ENCODE data around the gene HPCAL1.

The HPCAL1 gene

DNA sequence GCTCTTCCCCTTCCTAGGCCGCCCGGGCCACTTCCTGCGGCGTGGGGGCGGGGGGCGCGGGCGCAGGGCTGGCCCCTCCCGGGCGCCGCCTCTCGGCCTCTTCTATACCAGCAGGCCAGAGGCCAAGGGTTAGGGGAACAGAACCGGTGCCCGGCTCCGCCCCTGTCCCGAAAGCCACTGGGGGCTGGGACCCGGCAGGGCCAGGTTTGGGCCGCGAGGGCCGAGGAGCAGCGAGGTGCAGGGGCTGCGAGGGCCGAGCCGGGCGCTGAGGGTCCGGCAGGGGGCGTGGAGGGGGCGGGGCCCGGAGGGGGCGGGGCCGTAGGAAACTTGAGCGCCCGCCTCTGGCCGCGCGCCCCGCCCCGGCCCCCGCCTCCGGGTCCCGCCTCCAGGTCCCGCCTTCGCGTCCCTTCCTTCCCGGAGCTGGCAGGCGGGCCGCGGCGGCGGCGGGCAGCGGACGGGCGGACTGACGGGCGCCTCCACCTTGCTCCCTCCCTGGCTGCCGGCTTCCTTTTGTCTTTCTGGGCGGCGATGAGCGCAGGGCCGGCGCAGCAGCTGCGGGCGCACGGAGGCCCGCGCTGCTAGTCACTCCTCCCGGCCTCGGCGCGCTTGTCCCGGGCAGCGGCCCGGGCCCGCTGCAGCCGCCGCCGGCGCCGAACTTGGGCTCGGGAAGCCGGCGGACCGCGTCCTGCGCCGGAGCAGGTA, at the start of gene HPCAL1:
HPCAL1 (plus strand) TSS at position 426 of the 702 bp plus-strand sequence. CDS start 116,854 bp downstream, outside the sequence.
- peak within 1 kb of the TSS; percentile 86 for H3K9ac ChIP-seq (ENCODE audit: low read depth, low read length, poor library complexity, severe bottlenecking)

DNA sequence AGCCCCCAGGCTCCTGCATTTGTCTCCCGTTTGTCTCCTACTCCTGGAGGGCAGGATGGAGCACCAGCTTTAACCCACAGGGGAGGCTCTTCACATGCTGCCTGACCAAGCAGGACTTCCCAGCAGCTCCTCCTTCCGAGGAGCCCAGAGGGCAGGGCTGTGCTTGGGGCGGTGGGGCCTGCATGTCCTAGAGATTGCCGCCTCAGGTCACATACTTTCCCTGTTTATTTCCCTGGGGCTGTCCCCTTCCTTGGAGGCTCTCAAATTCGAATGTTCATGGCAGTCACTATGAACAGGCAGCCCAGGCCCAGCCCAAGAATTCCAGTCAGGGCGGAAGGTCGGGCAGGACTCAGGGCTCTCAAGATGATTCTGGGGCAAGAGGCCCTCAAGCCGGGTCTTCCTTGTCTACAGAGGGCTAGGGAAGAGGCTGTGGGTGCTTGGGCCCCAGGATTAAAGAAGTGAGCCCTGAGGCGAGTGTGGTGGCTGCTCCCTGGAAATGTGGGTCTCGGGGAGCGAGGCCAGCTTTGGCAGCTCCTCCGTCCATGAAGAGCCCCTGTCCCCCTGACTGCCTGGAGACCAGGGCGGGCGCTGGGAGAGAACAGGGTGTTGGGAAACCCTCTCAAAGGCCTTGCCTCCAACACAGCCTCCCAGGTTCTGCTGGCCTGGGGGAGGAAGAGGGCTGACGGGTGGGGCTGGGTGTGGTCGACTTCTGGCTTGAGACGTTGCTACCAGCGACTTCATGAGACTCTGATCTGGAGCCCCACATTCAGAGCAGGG, 48.9 kb upstream of the HPCAL1 start:
- TF ChIP-seq, protein P1, sequence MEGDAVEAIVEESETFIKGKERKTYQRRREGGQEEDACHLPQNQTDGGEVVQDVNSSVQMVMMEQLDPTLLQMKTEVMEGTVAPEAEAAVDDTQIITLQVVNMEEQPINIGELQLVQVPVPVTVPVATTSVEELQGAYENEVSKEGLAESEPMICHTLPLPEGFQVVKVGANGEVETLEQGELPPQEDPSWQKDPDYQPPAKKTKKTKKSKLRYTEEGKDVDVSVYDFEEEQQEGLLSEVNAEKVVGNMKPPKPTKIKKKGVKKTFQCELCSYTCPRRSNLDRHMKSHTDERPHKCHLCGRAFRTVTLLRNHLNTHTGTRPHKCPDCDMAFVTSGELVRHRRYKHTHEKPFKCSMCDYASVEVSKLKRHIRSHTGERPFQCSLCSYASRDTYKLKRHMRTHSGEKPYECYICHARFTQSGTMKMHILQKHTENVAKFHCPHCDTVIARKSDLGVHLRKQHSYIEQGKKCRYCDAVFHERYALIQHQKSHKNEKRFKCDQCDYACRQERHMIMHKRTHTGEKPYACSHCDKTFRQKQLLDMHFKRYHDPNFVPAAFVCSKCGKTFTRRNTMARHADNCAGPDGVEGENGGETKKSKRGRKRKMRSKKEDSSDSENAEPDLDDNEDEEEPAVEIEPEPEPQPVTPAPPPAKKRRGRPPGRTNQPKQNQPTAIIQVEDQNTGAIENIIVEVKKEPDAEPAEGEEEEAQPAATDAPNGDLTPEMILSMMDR (conservative IDR thresholded peaks at IDR 0.05; ENCODE audit: low read length) = no peak
- no peak for TF ChIP-seq EZH2phosphoT487 (IDR thresholded peaks at IDR 0.05; ENCODE audit: borderline replicate concordance)
- H3K4me3 ChIP-seq (ENCODE audit: low read length, poor library complexity, severe bottlenecking) = no peak overlapping the region
- no peak overlapping the region for H2AFZ ChIP-seq (ENCODE audit: low read length)
- 0 out of 2 replicates have a peak, but pooled peaks cover 3% of the 10 kb centered on the region for H3K9me3 ChIP-seq (ENCODE audit: insufficient read depth, low read depth, low read length)
- no peaks in the 10 kb centered on the region for H4K20me1 ChIP-seq (ENCODE audit: insufficient read depth, low read length, poor library complexity, severe bottlenecking)
- no peaks in the 10 kb centered on the region for H3K27me3 ChIP-seq (ENCODE audit: insufficient read depth, low read length, poor library complexity, severe bottlenecking)
- H3K79me2 ChIP-seq (ENCODE audit: insufficient read depth, low read length) = no peaks in the 10 kb centered on the region
- H3K9ac ChIP-seq (ENCODE audit: low read depth, low read length, poor library complexity, severe bottlenecking) = no peak overlapping the region
- H3K4me2 ChIP-seq (ENCODE audit: low read depth, low read length, poor library complexity, severe bottlenecking) = no peak overlapping the region
- H3K36me3 ChIP-seq (ENCODE audit: insufficient read depth, low read length) = no peaks in the 10 kb centered on the region
- no peaks in the 10 kb centered on the region for H3F3A ChIP-seq (ENCODE audit: low read depth)
- H3K9me2 ChIP-seq (replicated peaks; ENCODE audit: low read depth, low read length) = no peaks in the 10 kb centered on the region
- H3K4me1 ChIP-seq (ENCODE audit: insufficient read depth, low read length, poor library complexity, severe bottlenecking) = peaks cover 5% of the 10 kb centered on the region

More for the DNA sequence above, at the start of gene HPCAL1:
- H3K4me1 ChIP-seq (ENCODE audit: insufficient read depth, low read length, poor library complexity, severe bottlenecking) = peaks cover 57% of the 10 kb centered on the region
- no peaks in the 10 kb centered on the region for H3K9me3 ChIP-seq (ENCODE audit: insufficient read depth, low read depth, low read length)
- no peaks in the 10 kb centered on the region for H3K27me3 ChIP-seq (ENCODE audit: insufficient read depth, low read length, poor library complexity, severe bottlenecking)
- H3K79me2 ChIP-seq (ENCODE audit: insufficient read depth, low read length) = peaks cover 53% of the 10 kb centered on the region
- no peaks in the 10 kb centered on the region for H3F3A ChIP-seq (ENCODE audit: low read depth)
- H3K9me2 ChIP-seq (replicated peaks; ENCODE audit: low read depth, low read length) = no peaks in the 10 kb centered on the region
- H3K4me3 ChIP-seq (ENCODE audit: low read length, poor library complexity, severe bottlenecking) = peak within 1 kb of the TSS; percentile 77
- H3K4me2 ChIP-seq (ENCODE audit: low read depth, low read length, poor library complexity, severe bottlenecking) = peak within 1 kb of the TSS; percentile 96
- TF ChIP-seq EZH2phosphoT487 (IDR thresholded peaks at IDR 0.05; ENCODE audit: borderline replicate concordance) = no peak
- TF ChIP-seq, protein P1 (conservative IDR thresholded peaks at IDR 0.05; ENCODE audit: low read length) = peak; percentile 52
- H3K36me3 ChIP-seq (ENCODE audit: insufficient read depth, low read length) = no peaks in the 10 kb centered on the region
- peaks cover 32% of the 10 kb centered on the region for H4K20me1 ChIP-seq (ENCODE audit: insufficient read depth, low read length, poor library complexity, severe bottlenecking)
- peak within 1 kb of the TSS; percentile 74; the same call in 1 of the 2 replicates for H2AFZ ChIP-seq (ENCODE audit: low read length)

DNA sequence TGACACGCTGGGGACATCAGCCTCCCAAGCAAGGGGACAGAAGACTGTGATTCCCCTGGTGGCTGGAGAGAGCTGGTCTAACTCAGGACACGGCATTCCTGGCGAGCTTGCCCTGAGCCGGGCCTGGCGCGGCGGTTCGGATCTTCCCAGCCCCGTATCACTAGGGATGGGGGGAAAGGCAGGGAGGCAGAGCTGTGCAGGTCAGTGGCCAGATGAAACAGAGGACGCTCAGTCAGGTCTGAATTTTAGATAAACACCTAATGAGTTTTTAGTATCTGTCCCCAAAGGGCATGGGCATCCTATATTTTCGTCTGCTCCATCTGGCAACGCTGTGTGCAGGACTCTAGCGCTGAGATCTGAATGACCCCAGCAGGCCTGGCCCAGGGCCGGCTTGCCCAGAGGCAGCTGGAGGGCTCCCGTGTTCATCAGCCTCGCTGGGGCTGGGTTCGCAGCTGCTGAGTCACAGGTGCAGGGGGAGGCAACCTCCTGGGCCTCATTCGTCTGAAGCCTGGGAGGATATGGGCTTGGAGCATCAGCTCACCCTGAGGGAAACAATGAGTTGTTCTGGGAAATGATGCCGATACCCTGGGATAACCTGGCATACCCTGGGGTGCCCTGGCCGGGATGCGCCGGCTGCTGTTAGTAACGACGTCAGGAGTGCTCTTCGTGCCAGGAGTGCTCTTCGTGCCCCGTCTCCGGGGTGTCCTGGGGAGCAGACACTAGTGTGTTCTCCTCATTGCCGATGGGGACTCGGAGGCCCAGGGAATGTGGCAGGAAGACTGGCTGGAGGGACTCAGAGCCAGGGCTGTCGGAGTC, 48.1 kb upstream of the HPCAL1 start:
- no peaks in the 10 kb centered on the region for H3K79me2 ChIP-seq (ENCODE audit: insufficient read depth, low read length)
- no peaks in the 10 kb centered on the region for H3K36me3 ChIP-seq (ENCODE audit: insufficient read depth, low read length)
- H3K9ac ChIP-seq (ENCODE audit: low read depth, low read length, poor library complexity, severe bottlenecking) = no peak overlapping the region
- H3K9me3 ChIP-seq (ENCODE audit: insufficient read depth, low read depth, low read length) = 0 out of 2 replicates have a peak, but pooled peaks cover 3% of the 10 kb centered on the region
- no peak overlapping the region for H3K4me3 ChIP-seq (ENCODE audit: low read length, poor library complexity, severe bottlenecking)
- TF ChIP-seq, protein P1 (conservative IDR thresholded peaks at IDR 0.05; ENCODE audit: low read length) = no peak
- no peak for TF ChIP-seq EZH2phosphoT487 (IDR thresholded peaks at IDR 0.05; ENCODE audit: borderline replicate concordance)
- H3K9me2 ChIP-seq (replicated peaks; ENCODE audit: low read depth, low read length) = no peaks in the 10 kb centered on the region
- H3F3A ChIP-seq (ENCODE audit: low read depth) = no peaks in the 10 kb centered on the region
- peaks cover 5% of the 10 kb centered on the region for H3K4me1 ChIP-seq (ENCODE audit: insufficient read depth, low read length, poor library complexity, severe bottlenecking)
- H3K27me3 ChIP-seq (ENCODE audit: insufficient read depth, low read length, poor library complexity, severe bottlenecking) = no peaks in the 10 kb centered on the region
- H2AFZ ChIP-seq (ENCODE audit: low read length) = no peak overlapping the region
- H4K20me1 ChIP-seq (ENCODE audit: insufficient read depth, low read length, poor library complexity, severe bottlenecking) = no peaks in the 10 kb centered on the region
- H3K4me2 ChIP-seq (ENCODE audit: low read depth, low read length, poor library complexity, severe bottlenecking) = no peak overlapping the region

Data from Loucy (cell line).